ENCODE measurements around the gene CACNA1E. TPM values are rescaled to one million over a fixed set of nuclear protein-coding genes. Genes with fewer than 3 reads are reported as not detected.

The CACNA1E gene
- total RNA-seq, 1 experiment from 2014 or later, result 0.05 TPM

DNA sequence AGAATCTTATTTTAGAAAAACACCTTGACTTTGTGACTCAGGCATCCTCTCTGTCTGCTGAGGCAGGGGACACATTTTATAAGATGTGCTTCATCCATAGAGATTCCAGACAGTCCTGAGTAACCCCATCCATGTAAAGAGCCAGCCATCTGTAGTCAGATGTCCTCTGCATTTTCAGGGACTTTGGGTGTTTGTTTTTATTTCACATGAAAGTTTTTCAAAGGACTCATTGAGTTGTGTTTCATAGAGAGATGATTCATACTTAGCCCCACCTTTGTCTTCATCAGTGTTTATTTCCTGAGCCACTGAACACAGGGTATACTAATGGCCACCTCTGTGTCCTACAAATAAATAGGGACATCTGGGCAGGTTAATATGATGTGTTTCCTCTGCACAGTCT, 280.4 kb downstream of the CACNA1E start:
- ChIA-PET POLR2A (interaction anchor here (0.6 to 1.1 kb wide), 2 partner anchors 16 to 79 kb away, joined by 3 to 4 read pairs; no protein-coding TSS in a partner anchor), CTCF (interaction anchor here (0.6 to 1.3 kb wide), 4 partner anchors 9 to 295 kb away, joined by 3 to 4 read pairs (median 3); no protein-coding TSS in a partner anchor)
- DNase-seq (ENCODE audit: unreplicated experiment), result peak; percentile 13
- Mint-ChIP-seq H3K27ac (ENCODE audit: low read depth, unreplicated experiment) (no peak overlapping the region), H3K4me3 (ENCODE audit: unreplicated experiment) (no peak overlapping the region), H3K36me3 (ENCODE audit: insufficient read depth, unreplicated experiment) (no peaks in the 10 kb centered on the region), H3K27me3 (ENCODE audit: insufficient read depth, unreplicated experiment) (peaks cover 5% of the 10 kb centered on the region), H3K4me1 (ENCODE audit: insufficient read depth, unreplicated experiment) (peaks cover 16% of the 10 kb centered on the region), H3K9me3 (ENCODE audit: unreplicated experiment) (no peaks in the 10 kb centered on the region)
- intact Hi-C loops (cut with micrococcal nuclease), result no loop called here
- BruUV-seq (replicated peaks), result no TSS peak
- TF ChIP-seq, protein P1, sequence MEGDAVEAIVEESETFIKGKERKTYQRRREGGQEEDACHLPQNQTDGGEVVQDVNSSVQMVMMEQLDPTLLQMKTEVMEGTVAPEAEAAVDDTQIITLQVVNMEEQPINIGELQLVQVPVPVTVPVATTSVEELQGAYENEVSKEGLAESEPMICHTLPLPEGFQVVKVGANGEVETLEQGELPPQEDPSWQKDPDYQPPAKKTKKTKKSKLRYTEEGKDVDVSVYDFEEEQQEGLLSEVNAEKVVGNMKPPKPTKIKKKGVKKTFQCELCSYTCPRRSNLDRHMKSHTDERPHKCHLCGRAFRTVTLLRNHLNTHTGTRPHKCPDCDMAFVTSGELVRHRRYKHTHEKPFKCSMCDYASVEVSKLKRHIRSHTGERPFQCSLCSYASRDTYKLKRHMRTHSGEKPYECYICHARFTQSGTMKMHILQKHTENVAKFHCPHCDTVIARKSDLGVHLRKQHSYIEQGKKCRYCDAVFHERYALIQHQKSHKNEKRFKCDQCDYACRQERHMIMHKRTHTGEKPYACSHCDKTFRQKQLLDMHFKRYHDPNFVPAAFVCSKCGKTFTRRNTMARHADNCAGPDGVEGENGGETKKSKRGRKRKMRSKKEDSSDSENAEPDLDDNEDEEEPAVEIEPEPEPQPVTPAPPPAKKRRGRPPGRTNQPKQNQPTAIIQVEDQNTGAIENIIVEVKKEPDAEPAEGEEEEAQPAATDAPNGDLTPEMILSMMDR (IDR thresholded peaks at IDR 0.05; ENCODE audit: unreplicated experiment), result no peak

DNA sequence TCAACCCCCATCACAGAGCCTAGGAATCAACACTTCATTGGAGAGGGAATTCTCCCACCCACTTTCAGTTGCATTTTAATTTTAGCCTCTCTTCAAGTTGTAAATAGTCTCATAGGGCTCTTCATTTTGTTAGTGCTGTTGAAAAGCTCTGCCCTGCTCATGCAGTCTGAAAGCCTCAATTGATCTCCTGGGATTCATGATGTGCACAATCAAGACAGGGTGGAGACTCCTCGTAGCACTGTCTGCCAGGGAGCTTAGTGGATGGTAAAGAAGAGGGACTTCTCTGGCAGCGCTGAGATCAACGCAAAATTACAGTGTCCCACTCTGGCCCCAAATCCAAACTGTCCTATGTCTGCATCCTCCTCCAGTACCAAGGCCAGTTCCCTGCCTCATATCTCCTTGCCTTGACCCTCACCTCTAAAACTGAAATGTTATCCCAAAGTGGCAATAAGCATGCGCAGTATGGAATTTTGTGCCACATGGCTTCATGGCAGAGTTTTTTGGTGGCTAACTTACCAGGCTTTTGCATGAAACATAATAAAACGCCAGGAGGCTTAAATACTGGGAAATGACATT, 282.2 kb downstream of the CACNA1E start:
- peaks cover 20% of the 10 kb centered on the region for H3K4me1 Mint-ChIP-seq (ENCODE audit: insufficient read depth, unreplicated experiment)
- no peaks in the 10 kb centered on the region for H3K9me3 Mint-ChIP-seq (ENCODE audit: unreplicated experiment)
- ChIA-PET POLR2A (interaction anchor here (3.6 kb wide), 1 partner anchor 13 kb away, joined by 25 read pairs; no protein-coding TSS in a partner anchor), CTCF (interaction anchor here (0.7 kb wide), 1 partner anchor 22 kb away, joined by 3 read pairs; no protein-coding TSS in a partner anchor)
- TF ChIP-seq, protein P1 (IDR thresholded peaks at IDR 0.05; ENCODE audit: unreplicated experiment), result no peak
- H3K36me3 Mint-ChIP-seq (ENCODE audit: insufficient read depth, unreplicated experiment), result no peaks in the 10 kb centered on the region
- H3K27me3 Mint-ChIP-seq (ENCODE audit: insufficient read depth, unreplicated experiment), result no peaks in the 10 kb centered on the region
- H3K4me3 Mint-ChIP-seq (ENCODE audit: unreplicated experiment), result no peak overlapping the region
- no peak for DNase-seq (ENCODE audit: unreplicated experiment)
- no TSS peak for BruUV-seq (replicated peaks)
- intact Hi-C loops (cut with micrococcal nuclease), result no loop called here
- H3K27ac Mint-ChIP-seq (ENCODE audit: low read depth, unreplicated experiment), result no peak overlapping the region

DNA sequence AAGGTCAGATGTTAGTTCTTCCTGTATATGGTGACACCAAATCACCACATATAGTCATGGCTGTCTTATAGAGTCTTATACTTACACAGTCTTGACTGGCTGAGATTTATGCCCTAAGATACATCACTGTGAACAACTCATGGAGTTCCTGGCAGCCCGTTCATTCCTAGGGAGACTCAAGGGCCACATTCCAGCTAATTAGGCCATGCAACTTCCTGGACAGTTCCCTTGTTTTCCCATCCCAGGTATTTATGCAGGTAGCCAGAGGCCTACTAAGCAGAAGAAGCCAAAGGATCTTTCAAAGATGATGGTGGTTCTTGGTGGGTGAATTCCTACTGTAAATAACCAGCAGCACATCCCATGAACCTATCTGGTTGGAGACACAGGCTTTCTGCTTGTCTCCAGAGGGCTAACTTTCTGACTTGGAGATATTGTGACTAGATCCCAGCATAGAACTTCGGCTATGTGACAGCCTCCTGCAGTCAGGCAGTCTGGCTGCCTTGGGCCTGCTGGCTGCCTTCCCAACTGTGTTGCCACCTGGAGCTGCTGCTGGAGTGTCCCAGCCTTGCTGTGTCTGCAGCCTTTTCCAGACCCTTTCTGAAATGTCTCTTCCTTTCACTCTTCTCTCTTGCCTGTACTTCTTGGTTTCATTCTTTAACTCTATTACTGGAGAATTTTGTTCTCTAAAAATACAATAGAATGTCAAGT, 283.8 kb downstream of the CACNA1E start:
- Mint-ChIP-seq H3K4me3 (ENCODE audit: unreplicated experiment) (no peak overlapping the region), H3K36me3 (ENCODE audit: insufficient read depth, unreplicated experiment) (no peaks in the 10 kb centered on the region), H3K27me3 (ENCODE audit: insufficient read depth, unreplicated experiment) (no peaks in the 10 kb centered on the region), H3K9me3 (ENCODE audit: unreplicated experiment) (no peaks in the 10 kb centered on the region), H3K4me1 (ENCODE audit: insufficient read depth, unreplicated experiment) (peaks cover 20% of the 10 kb centered on the region), H3K27ac (ENCODE audit: low read depth, unreplicated experiment) (peak overlapping the region; percentile 87)
- intact Hi-C loops (cut with micrococcal nuclease), result no loop called here
- ChIA-PET CTCF (interaction anchor here (1.8 kb wide), 1 partner anchor 24 kb away, joined by 4 read pairs; no protein-coding TSS in a partner anchor), POLR2A (interaction anchor here (0.7 to 3.6 kb wide), 4 partner anchors 12 to 69 kb away, joined by 3 to 25 read pairs (median 3); no protein-coding TSS in a partner anchor)
- BruUV-seq (replicated peaks), result no TSS peak
- peak; percentile 28 for DNase-seq (ENCODE audit: unreplicated experiment)
- TF ChIP-seq, protein P1 (IDR thresholded peaks at IDR 0.05; ENCODE audit: unreplicated experiment), result no peak

DNA sequence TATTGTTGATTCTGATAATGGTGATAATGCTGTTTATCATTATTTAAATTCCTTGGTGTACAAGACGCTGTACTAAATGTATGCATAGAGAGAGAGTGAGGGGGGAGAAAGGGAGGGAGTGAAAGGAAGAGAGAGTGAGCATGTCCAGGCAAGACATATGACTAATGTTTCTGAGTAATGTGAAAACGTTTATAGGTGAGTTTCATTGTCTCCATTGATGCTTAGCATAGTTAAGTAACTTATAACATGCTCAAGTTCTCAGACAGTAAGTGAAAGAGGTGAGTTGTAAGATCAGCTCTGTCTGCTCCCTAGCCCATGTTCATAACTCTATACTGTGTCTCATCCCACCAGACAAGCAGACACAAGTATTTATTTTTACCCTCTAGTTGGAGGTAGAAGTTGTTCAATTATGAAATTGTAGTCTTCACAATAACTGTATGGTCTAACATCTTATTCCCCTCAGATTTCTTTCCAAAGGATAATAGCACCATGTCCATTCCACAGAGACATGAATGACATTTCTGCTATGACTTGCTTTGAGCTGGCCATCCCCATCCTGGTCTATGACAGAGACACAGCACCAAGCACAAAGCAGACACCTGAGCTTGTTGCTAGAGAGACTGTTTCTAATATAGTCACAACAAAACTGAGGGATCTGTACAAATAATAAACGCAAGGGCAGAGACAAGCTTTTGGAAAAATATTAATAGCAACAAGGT, 285.1 kb downstream of the CACNA1E start:
- Mint-ChIP-seq H3K9me3 (ENCODE audit: unreplicated experiment) (no peaks in the 10 kb centered on the region), H3K36me3 (ENCODE audit: insufficient read depth, unreplicated experiment) (no peaks in the 10 kb centered on the region), H3K4me3 (ENCODE audit: unreplicated experiment) (no peak overlapping the region), H3K27ac (ENCODE audit: low read depth, unreplicated experiment) (peak overlapping the region; percentile 87), H3K27me3 (ENCODE audit: insufficient read depth, unreplicated experiment) (no peaks in the 10 kb centered on the region), H3K4me1 (ENCODE audit: insufficient read depth, unreplicated experiment) (peaks cover 20% of the 10 kb centered on the region)
- TF ChIP-seq, protein P1 (IDR thresholded peaks at IDR 0.05; ENCODE audit: unreplicated experiment), result no peak
- POLR2A ChIA-PET, result interaction anchor here (0.6 to 3.6 kb wide), 6 partner anchors 11 to 378 kb away, joined by 3 to 25 read pairs (median 4); no protein-coding TSS in a partner anchor
- intact Hi-C loops (cut with micrococcal nuclease), result no loop called here
- CTCF ChIA-PET, result interaction anchor here (0.7 to 1.8 kb wide), 3 partner anchors 21 to 67 kb away, joined by 3 to 4 read pairs (median 3); no protein-coding TSS in a partner anchor
- TSS peak; percentile 68 for BruUV-seq (replicated peaks)
- peak; percentile 88 for DNase-seq (ENCODE audit: unreplicated experiment)

Measured in MCF 10A (cell line).